Rectal smooth muscle tissue (tissue), 1 donor: ENCODE data around the gene CTXND1.

ENCODE experiments used
- H3K27ac ChIP-seq: one replicate; pipeline ENCODE4 v1.7.0; 2013; ENCODE audit warnings: low read depth, low read length, inconsistent platforms
- H3K27me3 ChIP-seq: one replicate; pipeline ENCODE4 v1.7.0; 2013; ENCODE audit warnings: low read length; ENCODE audit not compliant: control insufficient read depth, insufficient read depth
- H3K36me3 ChIP-seq: one replicate; pipeline ENCODE4 v1.7.0; 2013; ENCODE audit warnings: low read length; ENCODE audit not compliant: control insufficient read depth, insufficient read depth
- H3K4me1 ChIP-seq: one replicate; pipeline ENCODE4 v1.7.0; 2013; ENCODE audit warnings: low read length; ENCODE audit not compliant: control insufficient read depth, insufficient read depth
- H3K4me3 ChIP-seq: one replicate; pipeline ENCODE4 v1.7.0; 2013; ENCODE audit warnings: low read length
- H3K9ac ChIP-seq: one replicate; pipeline ENCODE4 v1.7.0; 2013; ENCODE audit warnings: low read length

Gene CTXND1

DNA sequence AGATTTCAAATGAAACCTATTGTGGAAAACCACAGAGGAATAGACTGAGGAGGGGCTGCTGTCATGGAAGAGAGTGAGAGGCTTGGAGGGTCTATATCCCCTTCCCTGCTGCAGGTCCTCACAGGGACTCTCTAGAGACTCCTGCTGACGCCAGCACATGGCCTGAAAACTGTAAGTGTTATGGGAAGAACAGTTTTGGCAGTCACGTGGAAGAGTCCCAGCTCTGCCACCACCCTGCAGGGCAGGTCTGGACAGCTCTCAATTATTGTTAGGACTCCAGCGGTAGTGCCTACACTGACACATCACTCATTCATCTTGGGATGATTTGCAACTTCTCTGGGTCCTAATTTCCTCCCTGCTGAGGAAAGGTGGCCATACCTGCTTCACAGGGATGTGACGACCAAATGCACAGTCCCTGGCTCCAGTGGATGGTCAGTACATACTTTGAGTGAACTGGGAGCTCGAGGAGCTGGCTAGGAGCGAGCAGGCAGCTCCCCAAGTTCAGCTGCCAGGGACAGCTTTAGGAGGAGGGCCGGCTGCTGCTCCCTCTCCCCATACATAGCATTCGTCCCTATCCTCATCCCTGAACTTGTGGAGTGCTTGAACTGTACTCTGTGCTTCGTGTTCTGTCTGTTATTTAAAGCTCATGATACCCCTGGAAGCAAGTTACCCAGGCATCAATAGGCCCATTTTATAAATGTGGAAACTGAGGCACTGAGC is 49.2 kb downstream of the CTXND1 start:
- H3K4me1 ChIP-seq: no peaks in the 10 kb centered on the region
- H3K27ac ChIP-seq: no peak overlapping the region
- H3K36me3 ChIP-seq: no peaks in the 10 kb centered on the region
- no peak overlapping the region for H3K4me3 ChIP-seq
- no peak overlapping the region for H3K9ac ChIP-seq
- peaks cover 3% of the 10 kb centered on the region for H3K27me3 ChIP-seq

DNA sequence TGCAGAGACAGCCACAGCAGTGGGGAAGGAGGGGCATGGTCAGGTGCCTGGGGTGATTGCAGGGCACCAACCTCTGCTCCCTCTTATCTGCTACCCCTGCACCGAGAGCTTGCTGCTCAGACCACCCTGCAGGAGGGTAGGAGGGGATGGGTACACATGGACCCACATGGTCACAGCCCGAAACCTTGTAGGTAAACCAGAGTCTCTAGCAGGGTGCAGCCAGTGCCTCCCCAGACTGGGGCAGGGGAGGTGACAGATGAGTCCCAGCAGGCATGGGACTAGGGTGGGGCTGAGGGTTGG is 50.0 kb downstream of the CTXND1 start:
- H3K4me3 ChIP-seq: no peak overlapping the region
- no peak overlapping the region for H3K9ac ChIP-seq
- no peaks in the 10 kb centered on the region for H3K4me1 ChIP-seq
- H3K27me3 ChIP-seq: peaks cover 3% of the 10 kb centered on the region
- H3K36me3 ChIP-seq: no peaks in the 10 kb centered on the region
- H3K27ac ChIP-seq: no peak overlapping the region

DNA sequence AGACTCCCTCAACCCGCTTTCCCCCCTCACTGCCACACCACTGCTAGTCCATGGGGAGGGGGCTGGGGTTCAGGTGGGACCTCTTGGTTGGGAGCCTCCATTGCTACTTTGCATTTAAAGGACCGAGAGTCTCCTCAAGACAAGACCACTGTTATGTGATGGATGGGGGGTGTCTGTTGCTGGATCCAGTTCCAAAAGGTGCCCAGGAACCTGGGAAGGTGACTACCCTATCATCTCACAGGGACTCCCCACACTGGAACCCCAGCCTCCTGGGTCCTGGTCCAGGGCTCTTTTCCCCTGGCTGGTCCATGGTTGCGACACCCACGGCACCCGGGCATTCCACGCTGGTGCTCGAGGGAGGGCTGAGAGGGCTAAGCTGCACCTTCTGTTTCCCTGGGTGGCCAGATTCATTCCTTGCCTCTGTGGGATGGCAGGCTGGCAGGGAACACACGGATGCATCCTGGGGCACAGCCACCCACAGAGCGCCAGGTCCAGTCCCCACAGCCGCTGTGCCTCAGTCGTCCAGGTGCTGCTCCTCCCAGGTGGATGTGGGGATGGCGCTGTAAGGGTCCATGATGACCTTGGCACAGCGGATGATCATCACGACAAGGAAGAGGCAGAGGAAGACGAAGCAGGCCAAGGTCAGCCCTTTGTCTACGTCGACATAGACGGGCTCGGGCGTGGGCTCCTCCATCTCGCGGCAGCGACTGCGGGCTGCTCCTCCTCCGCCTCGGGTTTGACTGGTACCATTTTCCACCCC is 50.6 kb downstream of the CTXND1 start:
- Histone ChIP-seq H3K27me3 (peaks cover 3% of the 10 kb centered on the region), H3K4me1 (no peaks in the 10 kb centered on the region), H3K36me3 (no peaks in the 10 kb centered on the region)

DNA sequence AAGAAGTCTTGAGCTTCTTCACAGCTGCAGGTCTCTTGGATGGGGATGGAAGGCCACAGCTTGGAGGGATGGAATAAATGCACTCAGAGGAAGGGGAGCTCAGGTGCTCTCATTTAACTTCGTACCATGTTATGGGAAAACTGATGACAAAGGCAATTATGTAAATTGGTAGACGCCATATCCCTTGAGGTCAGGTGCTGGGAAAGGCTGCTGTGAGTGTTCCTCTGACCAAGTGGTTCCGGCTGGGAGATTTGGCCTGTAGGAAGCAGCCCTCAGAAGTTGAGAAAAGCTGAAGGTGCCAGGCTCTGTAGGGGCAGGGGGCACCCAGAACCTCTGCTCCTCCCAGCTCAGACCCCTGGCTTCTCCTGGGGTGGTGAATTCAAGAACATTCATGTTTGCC is 52.1 kb downstream of the CTXND1 start:
- Histone ChIP-seq H3K4me3 (no peak overlapping the region), H3K27me3 (peaks cover 3% of the 10 kb centered on the region), H3K4me1 (no peaks in the 10 kb centered on the region), H3K27ac (no peak overlapping the region), H3K36me3 (no peaks in the 10 kb centered on the region), H3K9ac (no peak overlapping the region)

More for the DNA sequence above, 50.6 kb downstream of the CTXND1 start:
- no peak overlapping the region for H3K9ac ChIP-seq
- H3K27ac ChIP-seq: no peak overlapping the region
- no peak overlapping the region for H3K4me3 ChIP-seq

DNA sequence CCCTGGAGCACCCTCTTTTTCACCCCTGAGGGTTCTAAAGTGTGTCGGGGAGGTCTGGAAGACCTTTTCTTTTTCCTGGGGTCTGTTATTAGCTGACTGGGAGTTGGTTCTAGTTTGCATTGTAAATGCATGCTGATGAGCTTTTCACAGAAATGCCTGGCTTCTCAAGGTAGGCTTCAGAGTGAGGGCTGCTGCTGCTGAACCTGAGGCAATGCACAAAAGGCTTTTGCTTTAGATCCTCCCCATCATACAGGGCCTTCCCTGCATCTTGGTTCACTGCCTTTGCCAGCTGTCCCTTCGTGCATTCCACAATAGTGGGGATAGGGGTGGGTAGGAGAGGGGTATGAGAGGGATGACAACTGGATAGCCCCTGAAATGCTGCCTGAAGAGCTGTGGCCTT is 52.6 kb downstream of the CTXND1 start:
- Histone ChIP-seq H3K27ac (no peak overlapping the region), H3K27me3 (peaks cover 3% of the 10 kb centered on the region), H3K9ac (no peak overlapping the region), H3K4me1 (no peaks in the 10 kb centered on the region), H3K36me3 (no peaks in the 10 kb centered on the region), H3K4me3 (no peak overlapping the region)

DNA sequence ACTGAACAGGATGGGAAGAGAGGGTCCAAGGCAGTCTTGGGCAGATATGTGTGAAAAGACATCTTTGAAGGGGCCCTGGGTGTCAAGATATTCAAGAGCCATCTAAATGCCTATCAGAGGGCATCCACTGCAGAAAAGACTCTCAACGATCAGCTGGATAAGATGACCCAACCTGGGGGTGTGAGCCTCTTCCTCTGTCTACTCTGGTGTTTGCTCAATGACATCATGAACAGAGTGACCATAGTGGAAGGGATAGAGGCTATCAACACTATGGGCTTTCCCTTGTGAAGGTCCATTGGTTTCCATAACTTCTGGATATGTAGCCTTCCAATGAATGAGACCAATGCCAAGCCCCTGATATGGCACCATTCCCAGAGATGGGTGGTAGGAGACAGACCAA is 57.1 kb downstream of the CTXND1 start:
- Histone ChIP-seq H3K27ac (no peak overlapping the region), H3K4me3 (no peak overlapping the region), H3K4me1 (no peaks in the 10 kb centered on the region), H3K36me3 (no peaks in the 10 kb centered on the region), H3K27me3 (no peaks in the 10 kb centered on the region), H3K9ac (no peak overlapping the region)

DNA sequence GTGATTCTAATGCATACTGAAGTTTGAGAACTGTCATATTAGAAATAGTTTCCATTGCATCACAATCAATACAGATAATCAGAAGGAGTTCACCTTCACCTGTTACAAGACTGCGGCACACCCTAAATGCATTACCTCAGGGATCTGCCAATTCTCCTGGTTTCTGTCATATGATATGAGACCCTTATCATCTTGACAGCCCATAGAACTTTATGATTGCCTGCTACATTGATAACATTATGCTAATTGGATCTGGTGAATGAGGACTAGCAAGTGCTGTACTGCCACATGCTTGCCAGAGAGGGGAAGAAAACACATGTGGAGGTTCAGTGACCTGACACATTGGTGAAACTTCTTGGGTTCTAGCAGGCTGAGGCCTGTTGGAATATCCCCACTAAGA is 57.8 kb downstream of the CTXND1 start:
- no peaks in the 10 kb centered on the region for H3K4me1 ChIP-seq
- H3K36me3 ChIP-seq: no peaks in the 10 kb centered on the region
- H3K9ac ChIP-seq: no peak overlapping the region
- H3K27me3 ChIP-seq: no peaks in the 10 kb centered on the region
- no peak overlapping the region for H3K27ac ChIP-seq
- H3K4me3 ChIP-seq: no peak overlapping the region

DNA sequence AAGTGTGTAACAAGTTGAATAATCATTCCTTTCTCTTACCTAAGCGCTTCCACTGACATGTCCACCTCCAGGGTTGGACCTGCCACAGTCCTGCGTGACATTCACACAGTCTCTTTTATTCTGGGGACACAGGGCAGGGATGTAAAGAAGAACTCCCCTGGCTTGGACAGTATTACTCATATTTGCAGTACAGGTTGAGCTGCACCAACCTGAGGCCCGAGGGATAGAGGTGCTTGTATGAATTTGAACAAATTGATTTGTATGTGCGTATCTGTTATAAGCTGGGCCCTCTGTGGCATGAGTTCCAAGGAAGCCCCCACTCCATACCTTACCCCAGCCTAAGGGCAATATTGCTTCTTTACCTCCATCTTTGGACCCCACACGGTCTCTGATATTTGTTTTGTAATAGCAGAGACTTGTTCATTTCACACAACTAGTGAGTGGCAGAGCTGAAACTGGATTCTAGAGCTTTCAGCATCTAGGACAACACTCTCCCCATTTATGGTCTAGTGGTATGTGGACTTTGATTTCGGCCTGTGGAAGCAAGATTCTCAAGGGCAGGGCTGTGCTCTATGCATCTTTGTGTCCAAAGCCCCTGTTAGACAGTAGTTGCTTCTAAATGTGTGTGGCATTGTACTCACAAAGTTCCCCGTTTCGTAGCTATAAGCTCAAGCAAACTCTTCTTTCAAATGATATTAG is 60.0 kb downstream of the CTXND1 start:
- no peak overlapping the region for H3K4me3 ChIP-seq
- H3K4me1 ChIP-seq: no peaks in the 10 kb centered on the region
- H3K27me3 ChIP-seq: no peaks in the 10 kb centered on the region
- peaks cover 2% of the 10 kb centered on the region for H3K36me3 ChIP-seq
- H3K9ac ChIP-seq: no peak overlapping the region
- no peak overlapping the region for H3K27ac ChIP-seq

DNA sequence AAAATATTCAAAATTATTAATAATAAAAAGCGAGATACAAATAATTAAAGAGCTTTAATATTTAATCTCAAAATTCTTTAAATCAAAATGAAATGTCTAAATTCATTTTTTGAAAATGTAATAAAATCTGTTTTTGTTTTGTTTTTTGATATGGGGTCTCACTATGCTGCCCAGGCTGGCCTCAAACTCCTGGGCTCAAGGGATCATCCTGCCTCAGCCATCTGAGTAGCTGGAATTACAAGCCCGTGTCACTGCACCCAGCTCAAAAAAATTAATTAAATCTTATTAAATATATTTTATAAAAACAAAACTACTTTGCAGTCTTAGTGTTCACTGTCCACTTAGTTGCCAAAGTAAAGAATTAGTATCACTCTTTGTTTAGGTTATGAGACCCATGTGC is 60.8 kb downstream of the CTXND1 start:
- H3K27me3 ChIP-seq: no peaks in the 10 kb centered on the region
- no peak overlapping the region for H3K27ac ChIP-seq
- H3K9ac ChIP-seq: no peak overlapping the region
- no peak overlapping the region for H3K4me3 ChIP-seq
- H3K36me3 ChIP-seq: peaks cover 8% of the 10 kb centered on the region
- H3K4me1 ChIP-seq: no peaks in the 10 kb centered on the region

DNA sequence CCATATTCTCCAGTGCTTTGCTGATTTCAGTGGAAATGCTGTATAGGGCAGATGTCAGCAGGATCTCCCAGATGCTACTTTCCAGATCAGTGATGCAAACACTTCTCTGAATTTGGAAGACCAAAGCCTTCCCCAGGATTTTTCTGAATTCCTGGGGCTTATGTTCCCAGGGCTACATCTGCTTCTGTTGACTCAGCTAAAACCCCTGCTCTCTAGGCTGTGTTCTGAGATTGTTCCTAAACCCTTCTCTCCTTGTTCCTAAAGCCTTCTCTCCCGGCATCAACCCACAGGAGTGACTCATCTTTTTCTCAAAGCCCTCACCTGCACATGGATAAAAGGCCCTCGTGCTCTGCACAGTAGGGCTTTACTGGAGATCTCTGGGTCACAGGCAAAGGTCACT is 63.8 kb downstream of the CTXND1 start:
- Histone ChIP-seq H3K36me3 (peaks cover 14% of the 10 kb centered on the region), H3K4me1 (no peaks in the 10 kb centered on the region), H3K4me3 (no peak overlapping the region), H3K9ac (no peak overlapping the region), H3K27me3 (no peaks in the 10 kb centered on the region), H3K27ac (no peak overlapping the region)

DNA sequence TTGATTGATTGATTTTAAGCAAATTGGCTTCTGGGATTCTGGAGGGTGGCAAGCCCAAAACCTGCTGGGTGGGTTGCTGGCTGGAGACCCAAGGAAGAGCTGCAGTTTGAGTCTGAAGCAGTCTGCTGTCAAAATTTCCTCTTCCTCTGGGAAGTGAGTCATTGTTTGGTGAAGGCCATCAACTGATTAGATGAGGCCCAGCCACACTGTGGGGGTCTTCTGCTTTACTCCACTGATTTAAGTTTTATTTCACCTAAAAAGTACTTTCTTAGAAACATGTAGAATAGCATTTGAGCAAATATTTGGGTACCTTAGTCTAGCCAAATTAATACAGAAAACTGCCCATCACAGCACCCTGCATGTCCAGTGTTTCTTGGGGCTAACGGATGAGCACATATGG is 65.4 kb downstream of the CTXND1 start:
- no peaks in the 10 kb centered on the region for H3K27me3 ChIP-seq
- H3K4me1 ChIP-seq: no peaks in the 10 kb centered on the region
- no peak overlapping the region for H3K4me3 ChIP-seq
- H3K27ac ChIP-seq: no peak overlapping the region
- H3K36me3 ChIP-seq: peaks cover 14% of the 10 kb centered on the region
- H3K9ac ChIP-seq: no peak overlapping the region

DNA sequence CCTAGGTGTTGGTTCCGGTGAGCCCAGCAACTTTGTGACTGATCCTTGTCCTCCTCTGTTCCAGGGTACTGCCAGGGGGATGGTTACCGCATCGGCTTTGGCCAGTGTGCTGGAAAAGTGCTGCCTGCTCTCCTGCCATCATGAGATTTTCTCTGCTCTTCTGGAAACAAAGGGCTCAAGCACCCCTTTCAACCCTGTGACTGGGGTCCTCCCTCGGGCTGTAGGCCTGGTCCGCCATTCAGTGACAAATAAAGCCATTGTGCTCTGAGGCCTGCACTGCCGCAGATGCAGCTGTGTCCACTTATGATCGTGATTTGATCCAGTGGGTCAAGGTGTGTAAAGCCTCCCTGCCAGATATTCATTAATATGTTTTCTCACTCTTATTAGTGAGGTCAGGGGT is 65.9 kb downstream of the CTXND1 start:
- no peak overlapping the region for H3K9ac ChIP-seq
- H3K27ac ChIP-seq: no peak overlapping the region
- no peak overlapping the region for H3K4me3 ChIP-seq
- H3K36me3 ChIP-seq: peaks cover 17% of the 10 kb centered on the region
- H3K4me1 ChIP-seq: no peaks in the 10 kb centered on the region
- H3K27me3 ChIP-seq: no peaks in the 10 kb centered on the region
